Measurements from ENCODE around the gene DEFB129. TPM values are rescaled to one million over a fixed set of nuclear protein-coding genes. Genes with fewer than 3 reads are reported as not detected.

Gene DEFB129
- total RNA-seq, 1 experiment from 2014 or later = not detected

- no peak for DNase-seq
- Histone ChIP-seq H3K27me3 (ENCODE audit: insufficient read depth, low read length) (peaks cover 3% of the 10 kb centered on the region; the same call in 1 of the 2 replicates), H3K4me2 (ENCODE audit: insufficient read depth, insufficient read length, low read length) (no peak overlapping the region), H3K79me2 (ENCODE audit: insufficient read depth, low read length) (no peaks in the 10 kb centered on the region), H3K14ac (ENCODE audit: insufficient read depth, low read length) (no peak overlapping the region), H2BK20ac (ENCODE audit: low read depth, low read length, poor library complexity, severe bottlenecking) (no peak overlapping the region), H3K4ac (ENCODE audit: low read depth, low read length) (no peak overlapping the region), H2BK15ac (ENCODE audit: low read depth, low read length) (no peak overlapping the region), H2BK12ac (ENCODE audit: insufficient read length, low read depth, low read length) (no peak overlapping the region), H3T11ph (ENCODE audit: low read length) (no peak overlapping the region), H2AK5ac (ENCODE audit: insufficient read length, low read length) (no peak overlapping the region), H4K91ac (ENCODE audit: insufficient read length, low read depth, low read length) (no peak overlapping the region), H3K23me2 (ENCODE audit: insufficient read length, low read depth, low read length, poor library complexity, severe bottlenecking) (no peaks in the 10 kb centered on the region), H3K23ac (ENCODE audit: insufficient read length, low read depth, low read length) (no peak overlapping the region), H2BK5ac (ENCODE audit: insufficient read length, low read length) (no peak overlapping the region), H3K56ac (ENCODE audit: insufficient read length, low read depth, low read length) (no peak overlapping the region), H4K5ac (ENCODE audit: insufficient read length, low read depth, low read length) (no peak overlapping the region), H3K9ac (ENCODE audit: extremely low read depth, insufficient read length, low read length) (no peak overlapping the region), H3K79me1 (ENCODE audit: insufficient read depth, low read depth, low read length, poor library complexity, severe bottlenecking) (no peaks in the 10 kb centered on the region), H4K20me1 (ENCODE audit: control insufficient read depth, insufficient read depth, insufficient read length) (no peaks in the 10 kb centered on the region), H2AFZ (ENCODE audit: low read length) (no peak overlapping the region), H3K27ac (ENCODE audit: insufficient read length, low read depth, low read length) (no peak overlapping the region), H2BK120ac (ENCODE audit: low read depth, low read length, poor library complexity, severe bottlenecking) (no peak overlapping the region), H4K8ac (replicated peaks; ENCODE audit: insufficient read length, low read depth, low read length) (no peak overlapping the region), H3K18ac (ENCODE audit: insufficient read length, low read depth, low read length) (no peak overlapping the region), H3K9me3 (ENCODE audit: control insufficient read depth, low read depth, low read length) (no peaks in the 10 kb centered on the region), H3K4me1 (ENCODE audit: insufficient read depth, low read length) (no peaks in the 10 kb centered on the region)
- Mint-ChIP-seq H3K27ac (no peak overlapping the region), H3K4me1 (peaks cover 2 to 3% of the 10 kb centered on the region in 2 experiments; a peak in 2 of 4 replicates), H3K27me3 (ENCODE audit: low read depth) (peaks cover 91% of the 10 kb centered on the region), H3K36me3 (ENCODE audit: insufficient read depth in 1 of 3, low read depth in 3 of 3) (no peaks in the 10 kb centered on the region), H3K9me3 (peaks cover 0 to 13% of the 10 kb centered on the region in 2 experiments; a peak in 1 of 5 replicates), H3K4me3 (no peak overlapping the region)
- WGBS (ENCODE audit: extremely low coverage, insufficient read length, low lambda C conversion rate) = no CpG with 5 or more reads among the region's 1 CpG
- TF ChIP-seq CTCF (conservative IDR thresholded peaks at IDR 0.05) = 0 out of 3 replicates have a peak, but pooled peaks have one; percentile 15
These were observed 8.8 kb downstream of the DEFB129 start for GRCh38 chr20:235891-236290.

All from H9 (cell line).